Glutamatergic neuron (in vitro differentiated cells): ENCODE results near the gene SKA2. TPM values are rescaled to one million over a fixed set of nuclear protein-coding genes. Genes with fewer than 3 reads are reported as not detected.
A peak's percentile ranks its signal among the peaks of the same experiment; 100 is the strongest.

Experiments used
- DNase-seq: peaks from one replicate; pipeline ENCODE4 v3.0.0; 2022
- H3K27ac Mint-ChIP-seq: one replicate; pipeline ENCODE4 v1.8.0; 2020; ENCODE audit warnings: mild to moderate bottlenecking, mixed read lengths, inconsistent platforms; ENCODE audit not compliant: unreplicated experiment
- H3K27me3 Mint-ChIP-seq: one replicate; pipeline ENCODE4 v1.8.0; 2020; ENCODE audit warnings: mild to moderate bottlenecking, moderate library complexity, mixed read lengths, inconsistent platforms; ENCODE audit not compliant: unreplicated experiment
- H3K36me3 Mint-ChIP-seq: one replicate; pipeline ENCODE4 v1.8.0; 2020; ENCODE audit warnings: mild to moderate bottlenecking, mixed read lengths, inconsistent platforms; ENCODE audit not compliant: unreplicated experiment
- H3K4me1 Mint-ChIP-seq: one replicate; pipeline ENCODE4 v1.8.0; 2020; ENCODE audit warnings: mild to moderate bottlenecking, low read depth, mixed read lengths, inconsistent platforms; ENCODE audit not compliant: unreplicated experiment
- H3K4me3 Mint-ChIP-seq: one replicate; pipeline ENCODE4 v1.8.0; 2020; ENCODE audit warnings: mild to moderate bottlenecking, mixed read lengths, inconsistent platforms; ENCODE audit not compliant: unreplicated experiment
- H3K9me3 Mint-ChIP-seq: one replicate; pipeline ENCODE4 v1.8.0; 2020; ENCODE audit warnings: mild to moderate bottlenecking, moderate library complexity, mixed read lengths, inconsistent platforms; ENCODE audit not compliant: unreplicated experiment
- CTCF ChIP-seq: fragments of 200-600 bp; sonication (generic); IDR thresholded peaks from one replicate; pipeline ENCODE4 v1.5.0; 2021; ENCODE audit not compliant: partially characterized antibody, unreplicated experiment
- total RNA-seq: library from RNA; stranded (reverse); fragmentation: NEBNext Ultra II Directional; extraction: Animal tissue kit (Norgen Biotek cat#: 25700); gene quantifications from one replicate; pipeline ENCODE4 v1.2.1, GENCODE V29; 2021; ENCODE audit not compliant: unreplicated experiment

SKA2 gene
- total RNA-seq, 1 donor from 2014 or later, result 65.9 TPM

- no peaks in the 10 kb centered on the region for H3K4me1 Mint-ChIP-seq
- TF ChIP-seq CTCF, result no peak
- no peaks in the 10 kb centered on the region for H3K36me3 Mint-ChIP-seq
- peak within 1 kb of the TSS; percentile 90 for H3K27ac Mint-ChIP-seq
- peaks cover 3% of the 10 kb centered on the region for H3K27me3 Mint-ChIP-seq
- H3K9me3 Mint-ChIP-seq, result peaks cover 7% of the 10 kb centered on the region
- peak; percentile 99 for DNase-seq
- peak within 1 kb of the TSS; percentile 91 for H3K4me3 Mint-ChIP-seq
These were observed 48.3 kb downstream of the SKA2 start, which contains the start of gene TRIM37 for GRCh38 chr17:59106463-59107305. Gene TRIM37 (minus strand): TSS chr17:59106880. CDS start chr17:59106461, 419 bp downstream.

GRCh38 chr17:59105852-59106462, 49.0 kb downstream of the SKA2 start:
- TF ChIP-seq CTCF, result no peak
- H3K27ac Mint-ChIP-seq, result peak overlapping the region; percentile 90
- H3K4me3 Mint-ChIP-seq, result peak overlapping the region; percentile 91
- H3K27me3 Mint-ChIP-seq, result peaks cover 3% of the 10 kb centered on the region
- H3K9me3 Mint-ChIP-seq, result peaks cover 7% of the 10 kb centered on the region
- no peaks in the 10 kb centered on the region for H3K36me3 Mint-ChIP-seq
- no peaks in the 10 kb centered on the region for H3K4me1 Mint-ChIP-seq
- DNase-seq, result peak; percentile 58

- Mint-ChIP-seq H3K36me3 (peaks cover 12% of the 10 kb centered on the region), H3K9me3 (no peaks in the 10 kb centered on the region), H3K27me3 (no peaks in the 10 kb centered on the region), H3K4me1 (no peaks in the 10 kb centered on the region), H3K4me3 (no peak overlapping the region), H3K27ac (no peak overlapping the region)
- TF ChIP-seq CTCF, result no peak
- DNase-seq, result no peak
These were observed 53.8 kb downstream of the SKA2 start for GRCh38 chr17:59101178-59101577.

- Mint-ChIP-seq H3K27me3 (no peaks in the 10 kb centered on the region), H3K9me3 (no peaks in the 10 kb centered on the region), H3K4me1 (no peaks in the 10 kb centered on the region), H3K36me3 (peaks cover 12% of the 10 kb centered on the region), H3K4me3 (no peak overlapping the region), H3K27ac (no peak overlapping the region)
- DNase-seq, result no peak
- TF ChIP-seq CTCF, result no peak
These were observed 57.1 kb downstream of the SKA2 start for GRCh38 chr17:59097876-59098275.

GRCh38 chr17:59094861-59095530, 60.0 kb downstream of the SKA2 start:
- Mint-ChIP-seq H3K9me3 (no peaks in the 10 kb centered on the region), H3K4me3 (no peak overlapping the region), H3K36me3 (peaks cover 7% of the 10 kb centered on the region), H3K27me3 (no peaks in the 10 kb centered on the region), H3K27ac (no peak overlapping the region), H3K4me1 (no peaks in the 10 kb centered on the region)
- no peak for DNase-seq
- no peak for TF ChIP-seq CTCF
